G401.6 (cell line): ENCODE data around the gene SMC6.

ENCODE experiments used
- FAIRE-seq: peaks from 2 replicates; lab custom pipeline; 2012; peaks lifted over from hg19 to GRCh38; lab: Jason Lieb, UNC

Gene SMC6

DNA sequence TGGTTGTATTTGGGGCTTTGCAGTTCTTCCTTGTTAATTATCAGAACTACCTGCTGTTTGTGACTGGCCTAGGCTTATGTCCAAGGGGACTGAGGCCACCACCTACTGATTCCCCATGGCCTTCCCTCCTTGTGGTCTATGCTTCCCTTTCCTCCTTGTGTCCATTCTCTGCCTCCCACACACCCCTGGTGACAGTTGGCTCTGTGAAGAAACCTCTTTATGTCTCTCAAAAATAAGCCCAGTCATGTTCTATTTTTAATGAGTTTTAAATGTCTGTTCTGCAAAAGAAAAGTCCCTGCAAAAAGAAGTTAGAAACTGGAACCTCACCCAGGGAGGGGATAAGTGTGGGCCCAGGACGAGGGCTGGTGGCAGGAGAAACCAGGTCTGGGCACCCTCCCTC, 105.0 kb downstream of the SMC6 start:
- FAIRE-seq = no peak

- no peak for FAIRE-seq
These were observed 106.5 kb downstream of the SMC6 start for GRCh38 chr2:17646838-17647701.

DNA sequence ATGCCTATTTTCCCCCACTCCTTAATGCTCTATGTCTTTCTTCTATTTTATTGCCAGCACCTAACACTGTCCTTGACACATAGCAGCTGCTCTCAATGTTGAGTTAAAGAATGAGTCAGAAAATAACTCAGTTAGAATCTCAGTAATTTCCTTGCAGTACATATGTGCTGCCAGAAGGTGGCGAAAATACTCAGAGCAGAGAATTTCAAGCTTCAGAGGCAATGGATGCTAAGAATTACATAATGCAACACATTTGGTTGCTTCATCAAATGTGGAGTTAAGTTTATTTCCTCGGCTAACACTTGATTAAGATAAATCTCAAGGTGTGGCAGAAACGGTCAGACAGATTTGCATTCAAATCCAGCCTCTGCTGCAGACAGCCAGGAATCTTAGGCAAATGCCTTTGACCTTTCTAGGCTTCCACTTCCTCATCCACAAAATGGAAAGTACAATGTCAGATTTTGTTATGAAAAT, 107.5 kb downstream of the SMC6 start:
- peak; percentile 90 for FAIRE-seq

DNA sequence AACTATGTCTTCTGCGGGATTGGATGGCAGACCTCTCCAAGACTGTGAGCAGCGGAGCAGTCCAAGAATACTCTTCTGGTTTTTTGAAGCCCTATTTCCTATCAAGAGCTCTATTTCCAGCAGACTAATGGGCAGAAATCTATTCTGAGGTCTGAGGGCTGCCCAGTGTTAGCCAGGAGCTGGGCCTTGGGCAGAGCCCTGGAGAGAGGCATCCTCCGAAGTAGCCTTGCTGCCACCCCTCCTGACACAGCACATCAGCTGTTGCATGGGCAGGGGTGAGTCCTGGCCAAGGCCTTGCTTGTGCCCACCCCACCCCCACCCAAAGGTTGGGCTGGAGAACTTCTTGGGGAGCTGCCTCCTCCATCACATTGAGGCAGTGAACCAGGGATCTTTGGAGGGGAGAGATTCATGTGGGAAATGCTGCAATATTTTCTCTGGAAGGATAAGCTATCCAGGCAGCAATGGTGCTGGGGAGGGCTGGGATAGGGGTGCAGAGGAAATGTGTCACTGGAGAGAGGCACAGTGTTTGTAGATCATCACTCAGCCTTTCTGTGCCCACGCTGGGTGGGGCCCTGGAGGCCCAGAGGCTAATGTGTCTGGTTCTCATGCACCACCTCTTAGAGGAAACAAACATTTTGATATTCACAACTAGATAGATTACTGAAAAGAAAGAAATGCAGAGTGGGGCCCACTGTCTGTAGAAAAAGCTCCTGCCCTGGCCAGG, 108.5 kb downstream of the SMC6 start:
- FAIRE-seq = no peak

GRCh38 chr2:17643031-17643615, 110.5 kb downstream of the SMC6 start:
- no peak for FAIRE-seq

- FAIRE-seq = no peak
These were observed 113.2 kb downstream of the SMC6 start for GRCh38 chr2:17640406-17640805.

DNA sequence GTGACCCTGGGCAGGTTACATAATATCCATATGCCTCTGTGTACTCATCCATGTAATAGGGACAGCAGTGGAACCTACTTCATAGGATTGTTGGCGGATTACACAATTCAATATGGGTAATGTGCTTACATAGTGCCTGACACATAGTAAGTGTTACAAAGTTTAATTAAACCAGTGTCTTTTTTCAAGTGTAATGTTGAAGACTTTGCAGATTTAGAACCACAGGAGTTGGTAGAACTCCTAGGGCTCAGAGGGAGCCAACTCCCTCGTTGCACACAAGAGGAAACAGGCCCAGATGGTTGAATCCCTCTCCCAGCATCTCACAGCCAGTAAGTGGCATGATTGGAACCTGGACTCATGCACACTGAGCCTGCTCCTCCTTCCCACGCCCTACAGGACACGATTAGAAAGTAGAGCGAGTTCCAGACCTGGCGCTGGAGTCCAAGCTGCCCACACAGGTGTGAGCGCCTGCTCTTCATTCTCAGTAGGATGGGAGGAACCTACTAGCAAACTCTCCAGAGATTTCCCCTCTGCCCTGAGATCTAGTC, 115.3 kb downstream of the SMC6 start:
- FAIRE-seq = no peak

- no peak for FAIRE-seq
These were observed 116.3 kb downstream of the SMC6 start for GRCh38 chr2:17637131-17637906.

DNA sequence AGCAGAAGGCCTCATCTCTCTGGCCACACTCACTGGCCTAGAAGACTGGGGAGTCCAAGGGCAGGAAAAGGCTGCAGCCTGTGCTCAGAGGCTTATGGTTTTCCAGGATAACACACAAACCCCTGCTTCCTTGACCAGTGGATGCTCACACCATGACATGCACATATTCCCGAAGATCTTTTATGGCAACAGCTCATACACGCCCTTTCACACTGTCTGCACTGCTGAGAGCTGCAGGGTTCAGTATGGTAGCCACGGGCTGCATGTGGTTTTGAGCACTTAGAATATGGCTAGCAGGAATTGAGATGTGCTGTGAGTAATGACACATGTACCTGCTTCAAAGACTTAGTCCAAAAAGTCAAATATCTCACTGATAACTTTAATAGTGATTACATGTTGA, 117.4 kb downstream of the SMC6 start:
- FAIRE-seq = no peak

DNA sequence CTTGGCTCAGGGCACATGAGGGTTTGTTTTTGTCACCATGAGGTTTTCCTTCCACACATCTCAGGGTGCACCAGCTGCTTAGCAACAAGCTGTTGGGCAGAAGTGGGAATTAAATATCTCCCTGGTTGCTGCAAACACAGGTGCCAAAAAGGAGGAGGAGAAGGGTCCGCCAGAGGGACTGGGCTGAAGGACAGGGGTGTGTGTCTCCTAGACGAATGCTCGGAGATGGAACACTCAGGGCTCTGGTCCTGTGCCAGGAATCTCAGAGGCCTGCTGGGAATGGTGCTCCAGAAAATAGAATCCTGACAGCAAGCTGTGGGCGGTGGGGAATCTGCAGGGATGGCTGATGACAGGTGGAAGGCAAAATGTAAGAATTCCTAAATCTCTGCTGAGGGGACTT, 118.6 kb downstream of the SMC6 start:
- FAIRE-seq = no peak

DNA sequence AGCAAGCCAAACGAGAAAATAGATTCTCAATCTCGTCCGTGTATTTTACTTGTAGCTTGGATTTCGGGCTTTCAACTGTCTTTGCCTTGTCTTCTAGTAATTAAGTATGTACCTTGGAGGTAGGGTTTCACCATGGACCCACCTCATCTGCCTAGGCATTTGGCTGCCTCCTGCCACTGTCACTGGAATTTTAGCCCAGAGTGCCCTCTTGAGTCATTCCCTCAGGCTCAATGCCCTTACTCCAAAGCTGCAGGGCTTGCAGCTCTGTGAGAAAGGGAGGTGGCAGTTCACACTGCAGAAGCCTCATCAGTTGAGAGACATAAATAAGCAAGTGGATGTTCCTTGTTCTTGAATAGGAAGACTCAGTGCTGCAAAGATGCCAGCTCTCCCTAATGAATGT, 123.5 kb downstream of the SMC6 start:
- FAIRE-seq = no peak

- FAIRE-seq = no peak
These were observed 125.0 kb downstream of the SMC6 start for GRCh38 chr2:17628349-17629261.

GRCh38 chr2:17627434-17627833, 126.2 kb downstream of the SMC6 start:
- FAIRE-seq = no peak

DNA sequence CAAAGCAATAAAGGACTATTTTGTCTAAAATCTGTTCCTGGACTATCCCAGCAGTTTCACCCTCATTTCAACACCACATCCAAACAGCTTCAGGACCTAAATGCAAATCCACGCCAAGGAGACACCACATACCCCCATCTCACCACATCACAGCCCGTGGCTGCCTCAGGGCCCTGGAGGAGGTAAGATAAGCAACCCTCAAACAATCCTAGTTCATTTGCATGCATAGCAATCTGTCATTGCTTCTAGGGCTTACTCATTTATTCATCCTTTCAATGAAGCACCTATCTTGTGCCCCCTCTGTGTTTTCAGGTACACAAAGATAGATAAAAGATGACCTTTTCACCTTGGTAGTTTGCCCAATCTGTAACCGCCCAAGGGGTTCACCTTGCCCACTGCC, 126.6 kb downstream of the SMC6 start:
- FAIRE-seq = no peak

DNA sequence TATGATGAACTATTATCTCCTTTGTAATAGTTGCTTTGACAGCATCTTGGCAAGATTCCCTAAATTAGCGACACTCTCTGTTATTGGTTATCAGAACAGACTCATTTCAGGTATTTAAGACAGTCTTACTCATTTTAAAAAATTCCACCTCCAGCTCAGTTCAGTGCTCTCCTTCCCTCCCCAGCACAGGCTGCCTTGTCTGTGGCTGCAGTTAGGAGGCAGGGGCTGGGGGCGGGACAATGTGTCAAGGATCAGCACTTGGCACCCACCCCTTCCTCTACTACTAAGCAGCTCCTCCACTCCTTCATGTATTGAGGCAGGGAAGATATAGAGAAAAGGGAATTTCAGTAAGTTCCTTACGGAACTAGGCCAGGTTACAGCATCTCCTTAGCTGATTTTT, 128.2 kb downstream of the SMC6 start:
- no peak for FAIRE-seq

- no peak for FAIRE-seq
These were observed 131.8 kb downstream of the SMC6 start for GRCh38 chr2:17621781-17622180.

- no peak for FAIRE-seq
These were observed 132.8 kb downstream of the SMC6 start for GRCh38 chr2:17620841-17621240.

- FAIRE-seq = no peak
These were observed 133.3 kb downstream of the SMC6 start for GRCh38 chr2:17620280-17620679.

- FAIRE-seq = no peak
These were observed 135.7 kb downstream of the SMC6 start for GRCh38 chr2:17617955-17618354.

- no peak for FAIRE-seq
These were observed 136.1 kb downstream of the SMC6 start for GRCh38 chr2:17617516-17617915.

DNA sequence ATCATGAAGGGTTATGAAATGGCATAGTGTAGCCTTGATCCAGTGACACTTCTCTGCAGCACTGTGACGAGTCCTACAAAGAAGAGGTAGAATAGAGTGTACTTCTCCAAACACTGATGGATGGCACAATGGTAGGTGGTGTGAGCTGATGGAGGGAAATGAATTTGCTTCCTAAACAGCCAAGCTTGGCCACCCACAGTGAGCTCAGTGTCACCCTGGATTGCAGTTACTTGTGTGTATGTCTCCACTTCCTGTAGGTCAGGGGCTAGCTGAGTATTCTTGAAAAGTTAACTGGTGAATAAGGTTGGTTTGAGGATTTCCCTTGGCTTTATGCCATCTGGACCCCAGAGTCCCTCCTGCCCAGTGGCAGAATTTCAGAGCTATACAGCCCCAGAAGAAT, 137.2 kb downstream of the SMC6 start:
- FAIRE-seq = no peak
